Dermis microvascular lymphatic vessel endothelial cell (primary cell): Measurements from ENCODE around the gene HEATR5A. TPM values are rescaled to one million over a fixed set of nuclear protein-coding genes. Genes with fewer than 3 reads are reported as not detected.

ENCODE experiments used
- DNase-seq, 2 donors: peaks; one replicate each; pipeline versions ENCODE4 v3.0.0 to v3.0.0-alpha.2; 2010; ENCODE audit warnings: low read depth in 2 of 2
- total RNA-seq: library from RNA; depleted of rRNA; stranded (reverse); fragments of >200 nt; gene quantifications from 2 replicates; pipeline ENCODE4 v1.2.1, GENCODE V29; 2014

Gene HEATR5A
- total RNA-seq, 1 donor from 2014 or later = 28.8 TPM

GRCh38 chr14:31426663-31427062, 6.3 kb upstream of the HEATR5A start:
- DNase-seq = no peak

GRCh38 chr14:31425905-31426304, 5.6 kb upstream of the HEATR5A start:
- no peak for DNase-seq

- DNase-seq = no peak
Measured at GRCh38 chr14:31421200-31421599, 850 bp upstream of the HEATR5A start.

GRCh38 chr14:31419967-31420318, 407 bp downstream of the HEATR5A start:
- peak; percentile 6 to 70 for DNase-seq

GRCh38 chr14:31419179-31419966, 977 bp downstream of the HEATR5A start:
- DNase-seq = peak in 1 of 2 donors; percentile 12

GRCh38 chr14:31418440-31418839, 1.9 kb downstream of the HEATR5A start:
- DNase-seq = no peak

GRCh38 chr14:31414190-31414833, 6.0 kb downstream of the HEATR5A start:
- peak; percentile 62 to 84 for DNase-seq

- peak in 1 of 2 donors; percentile 43 for DNase-seq
Measured at GRCh38 chr14:31411218-31411727, 9.1 kb downstream of the HEATR5A start.

- DNase-seq = no peak
Measured at GRCh38 chr14:31410048-31410650, 10.2 kb downstream of the HEATR5A start.

GRCh38 chr14:31408421-31408820, 11.9 kb downstream of the HEATR5A start:
- DNase-seq = no peak

- no peak for DNase-seq
Measured at GRCh38 chr14:31405599-31406232, 14.6 kb downstream of the HEATR5A start.

GRCh38 chr14:31405106-31405505, 15.2 kb downstream of the HEATR5A start:
- no peak for DNase-seq

GRCh38 chr14:31403707-31404106, 16.6 kb downstream of the HEATR5A start:
- no peak for DNase-seq

GRCh38 chr14:31402764-31403439, 17.4 kb downstream of the HEATR5A start:
- DNase-seq = no peak

GRCh38 chr14:31401369-31401932, 18.9 kb downstream of the HEATR5A start:
- no peak for DNase-seq

GRCh38 chr14:31400031-31400638, 20.2 kb downstream of the HEATR5A start:
- no peak for DNase-seq

GRCh38 chr14:31395572-31396205, 24.7 kb downstream of the HEATR5A start:
- no peak for DNase-seq

GRCh38 chr14:31395119-31395518, 25.2 kb downstream of the HEATR5A start:
- DNase-seq = no peak

GRCh38 chr14:31391977-31392503, 28.3 kb downstream of the HEATR5A start:
- no peak for DNase-seq

GRCh38 chr14:31391473-31391872, 28.9 kb downstream of the HEATR5A start:
- DNase-seq = no peak
